Measurements from ENCODE around the gene MSI2.

DNA sequence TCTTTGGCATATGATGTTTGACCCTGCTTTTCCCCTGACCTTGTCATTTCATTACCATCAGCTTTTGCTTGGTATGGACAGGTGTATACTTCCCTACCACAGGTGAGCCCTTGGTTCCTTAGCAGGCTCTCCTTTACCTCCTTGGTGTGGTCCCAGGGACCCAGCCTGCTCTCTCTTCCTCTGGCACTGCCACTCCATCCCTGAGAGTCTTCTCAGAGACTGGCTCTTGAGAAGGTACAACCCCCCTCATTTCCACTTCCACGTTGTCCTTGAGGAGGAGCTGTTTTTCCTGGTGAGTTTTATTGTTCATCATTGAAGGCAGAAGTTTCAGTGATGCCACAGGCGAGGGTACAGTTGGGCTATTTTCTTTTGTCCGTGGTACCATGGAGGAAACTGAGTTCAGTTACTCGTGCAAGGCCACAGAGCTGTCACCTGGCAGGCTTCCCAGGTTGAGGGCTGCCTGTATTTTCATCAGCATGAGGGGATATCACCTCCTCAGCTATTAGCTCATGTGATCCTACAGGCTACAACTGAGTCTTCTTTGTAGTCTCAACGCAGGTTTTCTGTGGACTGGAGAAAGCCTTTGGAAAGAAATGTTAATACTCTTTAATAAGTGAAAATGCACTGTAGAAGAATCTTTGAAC is 52.3 kb downstream of the MSI2 start:
- TF ChIP-seq ZNF384 (IDR thresholded peaks at IDR 0.05) (no peak), CTBP1 (IDR thresholded peaks at IDR 0.05; ENCODE audit: borderline replicate concordance) (no peak), NFRKB (IDR thresholded peaks at IDR 0.05) (no peak), SP1 (IDR thresholded peaks at IDR 0.05) (no peak), SUZ12 (IDR thresholded peaks at IDR 0.05) (no peak), TARDBP (IDR thresholded peaks at IDR 0.05) (no peak), L3MBTL2 (conservative IDR thresholded peaks at IDR 0.05) (no peak), BHLHE40 (IDR thresholded peaks at IDR 0.05; ENCODE audit: borderline replicate concordance) (no peak), FOXM1 (IDR thresholded peaks at IDR 0.05; ENCODE audit: borderline replicate concordance) (no peak)

Data from HEK293T (cell line).